ENCODE data around the gene MRPL50.

Gene MRPL50

DNA sequence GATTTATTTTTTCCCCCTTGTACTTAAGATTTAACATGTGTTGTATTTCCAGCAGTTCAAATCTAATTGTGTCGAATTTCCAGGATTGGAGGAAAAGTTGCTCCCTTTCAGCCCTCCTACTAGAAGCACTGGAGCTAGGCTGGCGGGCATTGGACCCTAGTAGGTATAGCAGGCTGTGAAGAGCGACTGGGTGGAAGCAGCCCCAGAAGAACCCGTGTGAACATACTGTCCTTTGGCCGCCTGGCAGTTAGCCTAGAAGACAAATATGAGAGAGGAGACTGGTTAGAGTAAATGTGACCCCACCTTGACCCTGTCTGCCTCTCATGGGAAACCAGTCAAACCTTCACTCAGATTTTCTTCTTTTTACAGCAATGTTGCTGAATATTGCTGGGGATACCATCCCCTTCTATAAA, 23.2 kb upstream of the MRPL50 start:
- Histone ChIP-seq H3K27ac (ENCODE audit: low read length) (no peak overlapping the region), H3K9me3 (ENCODE audit: insufficient read depth, low read length, severe bottlenecking) (no peaks in the 10 kb centered on the region), H3K4me1 (ENCODE audit: insufficient read depth, low read length) (no peaks in the 10 kb centered on the region), H3K9ac (ENCODE audit: low read depth, low read length) (no peak overlapping the region), H4K20me1 (ENCODE audit: insufficient read depth, low read length) (no peaks in the 10 kb centered on the region), H3K4me2 (ENCODE audit: insufficient read depth, low read length) (no peak overlapping the region), H3K36me3 (ENCODE audit: insufficient read depth, low read length) (no peaks in the 10 kb centered on the region), H3K27me3 (ENCODE audit: insufficient read depth, low read length, poor library complexity) (no peaks in the 10 kb centered on the region), H3K79me2 (ENCODE audit: insufficient read depth, low read length) (no peaks in the 10 kb centered on the region), H2AFZ (ENCODE audit: low read depth, low read length) (no peak overlapping the region), H3K4me3 (ENCODE audit: low read depth in 1 of 2, low read length in 2 of 2) (no peak overlapping the region)
- TF ChIP-seq EZH2 (IDR thresholded peaks at IDR 0.05; ENCODE audit: borderline replicate concordance, low read depth, low read length, severe bottlenecking) = no peak
- TF ChIP-seq, protein P1, sequence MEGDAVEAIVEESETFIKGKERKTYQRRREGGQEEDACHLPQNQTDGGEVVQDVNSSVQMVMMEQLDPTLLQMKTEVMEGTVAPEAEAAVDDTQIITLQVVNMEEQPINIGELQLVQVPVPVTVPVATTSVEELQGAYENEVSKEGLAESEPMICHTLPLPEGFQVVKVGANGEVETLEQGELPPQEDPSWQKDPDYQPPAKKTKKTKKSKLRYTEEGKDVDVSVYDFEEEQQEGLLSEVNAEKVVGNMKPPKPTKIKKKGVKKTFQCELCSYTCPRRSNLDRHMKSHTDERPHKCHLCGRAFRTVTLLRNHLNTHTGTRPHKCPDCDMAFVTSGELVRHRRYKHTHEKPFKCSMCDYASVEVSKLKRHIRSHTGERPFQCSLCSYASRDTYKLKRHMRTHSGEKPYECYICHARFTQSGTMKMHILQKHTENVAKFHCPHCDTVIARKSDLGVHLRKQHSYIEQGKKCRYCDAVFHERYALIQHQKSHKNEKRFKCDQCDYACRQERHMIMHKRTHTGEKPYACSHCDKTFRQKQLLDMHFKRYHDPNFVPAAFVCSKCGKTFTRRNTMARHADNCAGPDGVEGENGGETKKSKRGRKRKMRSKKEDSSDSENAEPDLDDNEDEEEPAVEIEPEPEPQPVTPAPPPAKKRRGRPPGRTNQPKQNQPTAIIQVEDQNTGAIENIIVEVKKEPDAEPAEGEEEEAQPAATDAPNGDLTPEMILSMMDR (IDR thresholded peaks at IDR 0.05; ENCODE audit: borderline replicate concordance, extremely low read depth, low read length, poor library complexity, severe bottlenecking) = no peak
- DNase-seq (no peak), ATAC-seq (ENCODE audit: insufficient read depth, low read depth) (no peak)

DNA sequence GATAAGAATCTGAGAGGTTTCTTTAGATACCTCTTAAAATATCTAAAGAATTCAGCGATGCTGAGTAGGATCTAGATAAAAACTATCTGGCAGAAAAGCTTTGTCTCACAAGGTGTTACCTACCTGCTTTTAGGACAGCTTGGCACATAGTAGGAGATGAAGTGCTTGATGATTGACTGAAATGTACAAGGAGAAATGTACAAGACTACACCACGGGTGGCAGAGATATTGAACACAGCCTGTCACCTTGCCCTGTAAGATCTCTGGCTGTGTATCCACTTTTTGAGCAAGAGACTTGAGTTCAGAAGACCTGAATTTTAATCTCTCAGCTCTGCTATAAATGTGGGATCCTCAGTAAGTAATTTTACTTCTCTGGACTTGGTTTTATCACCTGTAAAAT, 21.4 kb upstream of the MRPL50 start:
- Histone ChIP-seq H3K27ac (ENCODE audit: low read length) (no peak overlapping the region), H3K9me3 (ENCODE audit: insufficient read depth, low read length, severe bottlenecking) (peaks cover 3% of the 10 kb centered on the region), H3K4me1 (ENCODE audit: insufficient read depth, low read length) (no peaks in the 10 kb centered on the region), H4K20me1 (ENCODE audit: insufficient read depth, low read length) (no peaks in the 10 kb centered on the region), H3K79me2 (ENCODE audit: insufficient read depth, low read length) (no peaks in the 10 kb centered on the region), H3K36me3 (ENCODE audit: insufficient read depth, low read length) (no peaks in the 10 kb centered on the region), H2AFZ (ENCODE audit: low read depth, low read length) (no peak overlapping the region), H3K9ac (ENCODE audit: low read depth, low read length) (no peak overlapping the region), H3K4me3 (ENCODE audit: low read depth in 1 of 2, low read length in 2 of 2) (no peak overlapping the region), H3K27me3 (ENCODE audit: insufficient read depth, low read length, poor library complexity) (no peaks in the 10 kb centered on the region), H3K4me2 (ENCODE audit: insufficient read depth, low read length) (no peak overlapping the region)
- DNase-seq (no peak), ATAC-seq (ENCODE audit: insufficient read depth, low read depth) (no peak)
- TF ChIP-seq EZH2 (IDR thresholded peaks at IDR 0.05; ENCODE audit: borderline replicate concordance, low read depth, low read length, severe bottlenecking) = no peak
- TF ChIP-seq, protein P1 (IDR thresholded peaks at IDR 0.05; ENCODE audit: borderline replicate concordance, extremely low read depth, low read length, poor library complexity, severe bottlenecking) = no peak

DNA sequence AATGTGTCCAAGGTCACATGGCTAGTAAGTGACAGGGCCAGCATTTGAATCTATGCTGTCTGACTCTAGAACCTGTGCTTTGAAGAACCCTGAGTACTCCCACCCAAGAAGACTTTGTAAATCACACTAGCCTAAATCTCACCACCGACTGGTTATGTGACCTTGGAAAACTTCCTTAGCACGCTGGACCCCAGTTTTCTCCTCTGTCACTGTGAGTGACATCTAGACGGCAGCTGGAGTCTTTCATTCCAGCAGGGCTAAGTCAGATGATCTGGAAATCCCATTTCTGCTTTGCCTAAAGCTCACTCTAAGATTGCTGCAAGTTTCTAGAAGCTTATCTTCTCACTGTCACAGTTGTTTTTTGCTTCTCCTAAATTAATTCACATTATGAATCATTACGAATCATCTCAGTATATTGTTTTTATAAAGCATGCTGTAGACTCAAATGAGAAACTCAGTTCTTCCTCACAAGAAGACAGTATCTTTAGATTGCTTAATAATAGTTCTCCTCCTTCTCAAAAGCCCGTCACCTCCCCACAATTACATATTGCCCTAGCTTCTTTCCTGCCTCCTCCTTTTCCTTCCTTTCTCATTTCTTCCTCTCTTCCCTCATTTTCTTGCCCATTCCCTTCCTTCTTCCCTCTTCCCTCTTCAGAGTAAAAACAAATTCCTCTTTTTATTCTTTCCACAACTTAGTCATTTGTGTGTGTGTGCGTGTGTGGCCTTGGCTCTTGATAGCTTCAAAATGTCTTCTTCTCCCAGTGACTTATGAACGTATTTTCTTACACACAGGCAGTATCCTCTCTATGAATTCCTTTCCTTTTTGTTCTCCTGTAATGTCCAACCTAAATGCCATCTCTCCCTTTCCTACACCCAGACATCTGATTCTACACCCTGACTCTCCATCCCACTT, 20.4 kb upstream of the MRPL50 start:
- Histone ChIP-seq H3K9ac (ENCODE audit: low read depth, low read length) (no peak overlapping the region), H2AFZ (ENCODE audit: low read depth, low read length) (no peak overlapping the region), H3K4me1 (ENCODE audit: insufficient read depth, low read length) (no peaks in the 10 kb centered on the region), H3K4me3 (ENCODE audit: low read depth in 1 of 2, low read length in 2 of 2) (no peak overlapping the region), H3K27ac (ENCODE audit: low read length) (no peak overlapping the region), H3K9me3 (ENCODE audit: insufficient read depth, low read length, severe bottlenecking) (peaks cover 3% of the 10 kb centered on the region), H3K79me2 (ENCODE audit: insufficient read depth, low read length) (no peaks in the 10 kb centered on the region), H3K27me3 (ENCODE audit: insufficient read depth, low read length, poor library complexity) (no peaks in the 10 kb centered on the region), H4K20me1 (ENCODE audit: insufficient read depth, low read length) (no peaks in the 10 kb centered on the region), H3K4me2 (ENCODE audit: insufficient read depth, low read length) (no peak overlapping the region), H3K36me3 (ENCODE audit: insufficient read depth, low read length) (no peaks in the 10 kb centered on the region)
- TF ChIP-seq EZH2 (IDR thresholded peaks at IDR 0.05; ENCODE audit: borderline replicate concordance, low read depth, low read length, severe bottlenecking) = no peak
- TF ChIP-seq, protein P1 (IDR thresholded peaks at IDR 0.05; ENCODE audit: borderline replicate concordance, extremely low read depth, low read length, poor library complexity, severe bottlenecking) = no peak
- DNase-seq (no peak), ATAC-seq (ENCODE audit: insufficient read depth, low read depth) (no peak)

Data from DND-41 (cell line).